Stimulated activated CD8-positive, alpha-beta memory T cell treated with anti-CD3 and anti-CD28 coated beads, Interleukin-4, amount 100 ng/mL, for 4 hours (primary cell): ENCODE data around the gene PHC2.

Experiments used
- DNase-seq, 2 donors: peaks; one replicate each; pipeline ENCODE4 v3.0.0-alpha.2; 2020; ENCODE audit warnings: low read depth in 2 of 2, low spot score in 1 of 2

The PHC2 gene

GRCh38 chr1:33455539-33456501 is 24.9 kb upstream of the PHC2 start:
- DNase-seq, result no peak

GRCh38 chr1:33454646-33455282 is 23.9 kb upstream of the PHC2 start:
- DNase-seq, result no peak

- no peak for DNase-seq
Measured at GRCh38 chr1:33446590-33446989, 15.7 kb upstream of the PHC2 start.

- no peak for DNase-seq
Measured at GRCh38 chr1:33445108-33445507, 14.2 kb upstream of the PHC2 start.

- DNase-seq, result no peak
Measured at GRCh38 chr1:33443705-33444180, 12.8 kb upstream of the PHC2 start.

GRCh38 chr1:33443080-33443704 is 12.3 kb upstream of the PHC2 start:
- no peak for DNase-seq

GRCh38 chr1:33442141-33442540 is 11.2 kb upstream of the PHC2 start:
- no peak for DNase-seq

GRCh38 chr1:33441088-33441745 is 10.3 kb upstream of the PHC2 start:
- no peak for DNase-seq

GRCh38 chr1:33439662-33440061 is 8.8 kb upstream of the PHC2 start:
- no peak for DNase-seq

GRCh38 chr1:33438364-33439160 is 7.7 kb upstream of the PHC2 start:
- DNase-seq, result no peak

- no peak for DNase-seq
Measured at GRCh38 chr1:33436557-33437285, 5.8 kb upstream of the PHC2 start.

GRCh38 chr1:33435096-33435820 is 4.4 kb upstream of the PHC2 start:
- DNase-seq, result no peak

GRCh38 chr1:33434363-33434750 is 3.5 kb upstream of the PHC2 start:
- no peak for DNase-seq

GRCh38 chr1:33433509-33434362 is 2.8 kb upstream of the PHC2 start:
- no peak for DNase-seq

GRCh38 chr1:33429856-33430691 is 821 bp downstream of the PHC2 start:
- DNase-seq, result no peak

GRCh38 chr1:33429332-33429731 is 1.6 kb downstream of the PHC2 start:
- DNase-seq, result no peak

- DNase-seq, result no peak
Measured at GRCh38 chr1:33428661-33429060, 2.2 kb downstream of the PHC2 start.
